ENCODE data around the gene ERGIC3.

Gene ERGIC3

GRCh38 chr20:35582741-35583404, 41.0 kb downstream of the ERGIC3 start:
- H3K36me3 ChIP-seq (ENCODE audit: insufficient read depth, low read length): no peaks in the 10 kb centered on the region
- H3K4me3 ChIP-seq (ENCODE audit: low read length): no peak overlapping the region
- H3K9ac ChIP-seq (ENCODE audit: low read depth, low read length): no peak overlapping the region
- no peaks in the 10 kb centered on the region for H3K9me3 ChIP-seq (ENCODE audit: insufficient read depth, low read depth, low read length)
- WGBS: 88% methylated on average over 12 of the region's 12 CpGs
- H3K27me3 ChIP-seq (ENCODE audit: insufficient read depth, low read length): no peaks in the 10 kb centered on the region
- H3K27ac ChIP-seq (ENCODE audit: low read depth, low read length): no peak overlapping the region
- H3K4me1 ChIP-seq (ENCODE audit: insufficient read depth, low read length): no peaks in the 10 kb centered on the region

- H3K27ac ChIP-seq (ENCODE audit: low read depth, low read length): no peak overlapping the region
- no peaks in the 10 kb centered on the region for H3K36me3 ChIP-seq (ENCODE audit: insufficient read depth, low read length)
- 91% methylated on average over 18 of the region's 18 CpGs for WGBS
- no peak overlapping the region for H3K4me3 ChIP-seq (ENCODE audit: low read length)
- H3K9ac ChIP-seq (ENCODE audit: low read depth, low read length): no peak overlapping the region
- H3K4me1 ChIP-seq (ENCODE audit: insufficient read depth, low read length): no peaks in the 10 kb centered on the region
- no peaks in the 10 kb centered on the region for H3K27me3 ChIP-seq (ENCODE audit: insufficient read depth, low read length)
- H3K9me3 ChIP-seq (ENCODE audit: insufficient read depth, low read depth, low read length): no peaks in the 10 kb centered on the region
Measured at GRCh38 chr20:35583636-35584560, 42.0 kb downstream of the ERGIC3 start.

- H3K9ac ChIP-seq (ENCODE audit: low read depth, low read length): no peak overlapping the region
- H3K27ac ChIP-seq (ENCODE audit: low read depth, low read length): no peak overlapping the region
- no peak overlapping the region for H3K4me3 ChIP-seq (ENCODE audit: low read length)
- 93% methylated on average over 6 of the region's 6 CpGs for WGBS
- no peaks in the 10 kb centered on the region for H3K9me3 ChIP-seq (ENCODE audit: insufficient read depth, low read depth, low read length)
- no peaks in the 10 kb centered on the region for H3K36me3 ChIP-seq (ENCODE audit: insufficient read depth, low read length)
- H3K4me1 ChIP-seq (ENCODE audit: insufficient read depth, low read length): no peaks in the 10 kb centered on the region
- no peaks in the 10 kb centered on the region for H3K27me3 ChIP-seq (ENCODE audit: insufficient read depth, low read length)
Measured at GRCh38 chr20:35586751-35587425, 45.0 kb downstream of the ERGIC3 start.

- no peak overlapping the region for H3K9ac ChIP-seq (ENCODE audit: low read depth, low read length)
- WGBS: 93% methylated on average over 2 of the region's 2 CpGs
- no peak overlapping the region for H3K4me3 ChIP-seq (ENCODE audit: low read length)
- H3K4me1 ChIP-seq (ENCODE audit: insufficient read depth, low read length): no peaks in the 10 kb centered on the region
- H3K9me3 ChIP-seq (ENCODE audit: insufficient read depth, low read depth, low read length): no peaks in the 10 kb centered on the region
- no peak overlapping the region for H3K27ac ChIP-seq (ENCODE audit: low read depth, low read length)
- no peaks in the 10 kb centered on the region for H3K36me3 ChIP-seq (ENCODE audit: insufficient read depth, low read length)
- H3K27me3 ChIP-seq (ENCODE audit: insufficient read depth, low read length): no peaks in the 10 kb centered on the region
Measured at GRCh38 chr20:35587436-35587835, 45.6 kb downstream of the ERGIC3 start.

- Histone ChIP-seq H3K9me3 (ENCODE audit: insufficient read depth, low read depth, low read length) (no peaks in the 10 kb centered on the region), H3K36me3 (ENCODE audit: insufficient read depth, low read length) (no peaks in the 10 kb centered on the region), H3K4me1 (ENCODE audit: insufficient read depth, low read length) (no peaks in the 10 kb centered on the region), H3K27me3 (ENCODE audit: insufficient read depth, low read length) (no peaks in the 10 kb centered on the region), H3K9ac (ENCODE audit: low read depth, low read length) (no peak overlapping the region), H3K4me3 (ENCODE audit: low read length) (no peak overlapping the region), H3K27ac (ENCODE audit: low read depth, low read length) (no peak overlapping the region)
- WGBS: 94% methylated on average over 14 of the region's 14 CpGs
Measured at GRCh38 chr20:35588397-35588796, 46.5 kb downstream of the ERGIC3 start.

GRCh38 chr20:35592339-35592974, 50.6 kb downstream of the ERGIC3 start:
- WGBS: 60% methylated on average over 2 of the region's 2 CpGs
- H3K4me3 ChIP-seq (ENCODE audit: low read length): no peak overlapping the region

GRCh38 chr20:35595456-35595855, 53.6 kb downstream of the ERGIC3 start:
- peaks cover 16% of the 10 kb centered on the region for H3K27me3 ChIP-seq (ENCODE audit: insufficient read depth, low read length)
- no peaks in the 10 kb centered on the region for H3K4me1 ChIP-seq (ENCODE audit: insufficient read depth, low read length)
- H3K36me3 ChIP-seq (ENCODE audit: insufficient read depth, low read length): no peaks in the 10 kb centered on the region
- WGBS: 94% methylated on average over 17 of the region's 17 CpGs
- H3K27ac ChIP-seq (ENCODE audit: low read depth, low read length): no peak overlapping the region
- no peak overlapping the region for H3K4me3 ChIP-seq (ENCODE audit: low read length)
- no peaks in the 10 kb centered on the region for H3K9me3 ChIP-seq (ENCODE audit: insufficient read depth, low read depth, low read length)
- no peak overlapping the region for H3K9ac ChIP-seq (ENCODE audit: low read depth, low read length)

More at GRCh38 chr20:35592339-35592974, 50.6 kb downstream of the ERGIC3 start:
- no peaks in the 10 kb centered on the region for H3K9me3 ChIP-seq (ENCODE audit: insufficient read depth, low read depth, low read length)
- no peaks in the 10 kb centered on the region for H3K36me3 ChIP-seq (ENCODE audit: insufficient read depth, low read length)
- no peak overlapping the region for H3K27ac ChIP-seq (ENCODE audit: low read depth, low read length)
- no peaks in the 10 kb centered on the region for H3K4me1 ChIP-seq (ENCODE audit: insufficient read depth, low read length)
- no peaks in the 10 kb centered on the region for H3K27me3 ChIP-seq (ENCODE audit: insufficient read depth, low read length)
- H3K9ac ChIP-seq (ENCODE audit: low read depth, low read length): no peak overlapping the region

GRCh38 chr20:35595901-35596300, 54.0 kb downstream of the ERGIC3 start:
- no peaks in the 10 kb centered on the region for H3K4me1 ChIP-seq (ENCODE audit: insufficient read depth, low read length)
- no peaks in the 10 kb centered on the region for H3K9me3 ChIP-seq (ENCODE audit: insufficient read depth, low read depth, low read length)
- 84% methylated on average over 7 of the region's 7 CpGs for WGBS
- no peak overlapping the region for H3K9ac ChIP-seq (ENCODE audit: low read depth, low read length)
- H3K27me3 ChIP-seq (ENCODE audit: insufficient read depth, low read length): peaks cover 21% of the 10 kb centered on the region
- H3K27ac ChIP-seq (ENCODE audit: low read depth, low read length): no peak overlapping the region
- H3K36me3 ChIP-seq (ENCODE audit: insufficient read depth, low read length): no peaks in the 10 kb centered on the region
- no peak overlapping the region for H3K4me3 ChIP-seq (ENCODE audit: low read length)

GRCh38 chr20:35597186-35597585, 55.3 kb downstream of the ERGIC3 start:
- H3K4me3 ChIP-seq (ENCODE audit: low read length): no peak overlapping the region
- no peak overlapping the region for H3K9ac ChIP-seq (ENCODE audit: low read depth, low read length)
- H3K4me1 ChIP-seq (ENCODE audit: insufficient read depth, low read length): no peaks in the 10 kb centered on the region
- H3K9me3 ChIP-seq (ENCODE audit: insufficient read depth, low read depth, low read length): no peaks in the 10 kb centered on the region
- H3K27ac ChIP-seq (ENCODE audit: low read depth, low read length): no peak overlapping the region
- H3K27me3 ChIP-seq (ENCODE audit: insufficient read depth, low read length): peaks cover 33% of the 10 kb centered on the region
- H3K36me3 ChIP-seq (ENCODE audit: insufficient read depth, low read length): no peaks in the 10 kb centered on the region
- 81% methylated on average over 2 of the region's 2 CpGs for WGBS

GRCh38 chr20:35598476-35598875, 56.6 kb downstream of the ERGIC3 start:
- 84% methylated on average over 7 of the region's 7 CpGs for WGBS
- no peaks in the 10 kb centered on the region for H3K36me3 ChIP-seq (ENCODE audit: insufficient read depth, low read length)
- peaks cover 46% of the 10 kb centered on the region for H3K27me3 ChIP-seq (ENCODE audit: insufficient read depth, low read length)
- no peaks in the 10 kb centered on the region for H3K4me1 ChIP-seq (ENCODE audit: insufficient read depth, low read length)
- no peak overlapping the region for H3K9ac ChIP-seq (ENCODE audit: low read depth, low read length)
- no peaks in the 10 kb centered on the region for H3K9me3 ChIP-seq (ENCODE audit: insufficient read depth, low read depth, low read length)
- no peak overlapping the region for H3K4me3 ChIP-seq (ENCODE audit: low read length)
- H3K27ac ChIP-seq (ENCODE audit: low read depth, low read length): no peak overlapping the region

Measured in HUES64 (cell line).